ENCODE measurements around the gene SLC4A9. TPM values are rescaled to one million over a fixed set of nuclear protein-coding genes. Genes with fewer than 3 reads are reported as not detected.

The SLC4A9 gene
- total RNA-seq, 1 donor from 2014 or later = 0.23 TPM

DNA sequence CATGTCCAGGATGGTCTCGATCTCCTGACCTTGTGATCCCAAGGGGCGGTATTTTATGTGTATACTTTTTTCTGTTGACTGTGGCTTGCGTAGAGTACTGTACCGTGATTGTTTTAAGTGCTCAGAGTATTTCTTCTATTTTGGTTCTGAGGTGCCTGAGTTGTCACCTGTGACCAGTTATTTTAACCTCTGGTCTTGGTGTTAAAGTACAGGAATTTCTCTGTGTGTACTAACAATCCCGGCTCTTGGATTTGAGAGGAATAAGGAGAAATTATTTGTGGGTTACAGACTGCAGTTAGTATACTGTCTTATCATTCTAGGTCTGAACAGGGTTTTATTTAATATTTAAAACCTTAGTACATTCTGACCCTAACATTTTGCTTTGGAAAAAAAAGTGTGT is 43.6 kb downstream of the SLC4A9 start:
- DNase-seq (no peak), ATAC-seq (no peak)
- Histone ChIP-seq H3K27ac (no peak overlapping the region), H3K27me3 (no peaks in the 10 kb centered on the region), H3K36me3 (peaks cover 14% of the 10 kb centered on the region), H3K9me3 (no peaks in the 10 kb centered on the region), H3K4me3 (peak overlapping the region; percentile 99), H3K4me1 (peaks cover 41% of the 10 kb centered on the region)
- TF ChIP-seq, protein P1, sequence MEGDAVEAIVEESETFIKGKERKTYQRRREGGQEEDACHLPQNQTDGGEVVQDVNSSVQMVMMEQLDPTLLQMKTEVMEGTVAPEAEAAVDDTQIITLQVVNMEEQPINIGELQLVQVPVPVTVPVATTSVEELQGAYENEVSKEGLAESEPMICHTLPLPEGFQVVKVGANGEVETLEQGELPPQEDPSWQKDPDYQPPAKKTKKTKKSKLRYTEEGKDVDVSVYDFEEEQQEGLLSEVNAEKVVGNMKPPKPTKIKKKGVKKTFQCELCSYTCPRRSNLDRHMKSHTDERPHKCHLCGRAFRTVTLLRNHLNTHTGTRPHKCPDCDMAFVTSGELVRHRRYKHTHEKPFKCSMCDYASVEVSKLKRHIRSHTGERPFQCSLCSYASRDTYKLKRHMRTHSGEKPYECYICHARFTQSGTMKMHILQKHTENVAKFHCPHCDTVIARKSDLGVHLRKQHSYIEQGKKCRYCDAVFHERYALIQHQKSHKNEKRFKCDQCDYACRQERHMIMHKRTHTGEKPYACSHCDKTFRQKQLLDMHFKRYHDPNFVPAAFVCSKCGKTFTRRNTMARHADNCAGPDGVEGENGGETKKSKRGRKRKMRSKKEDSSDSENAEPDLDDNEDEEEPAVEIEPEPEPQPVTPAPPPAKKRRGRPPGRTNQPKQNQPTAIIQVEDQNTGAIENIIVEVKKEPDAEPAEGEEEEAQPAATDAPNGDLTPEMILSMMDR (IDR thresholded peaks at IDR 0.05) = no peak
- intact Hi-C loops (cut with DNase I) = no loop called here

DNA sequence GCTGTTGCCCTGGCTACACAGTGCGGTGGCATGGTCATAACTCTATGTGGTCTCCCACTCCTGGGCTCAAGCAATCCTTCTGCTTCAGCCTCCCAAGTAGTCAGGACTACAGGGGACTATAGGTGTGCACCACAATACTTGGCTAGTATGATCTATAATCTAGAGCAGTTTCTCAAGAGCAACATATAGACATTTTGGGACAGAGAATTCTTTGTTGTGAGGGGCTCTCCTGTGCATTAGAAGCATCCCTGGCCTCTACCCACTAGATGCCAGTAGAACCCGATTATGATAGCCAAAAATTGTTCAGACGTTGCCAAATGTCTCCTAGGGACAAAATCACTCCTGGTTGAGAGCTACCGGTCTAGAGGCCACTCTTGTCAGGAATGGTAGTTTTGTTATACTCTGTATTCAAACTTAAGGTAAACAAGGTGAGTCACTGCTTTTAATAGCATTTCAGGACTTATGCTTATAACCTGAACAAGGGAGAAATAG is 48.8 kb downstream of the SLC4A9 start:
- Histone ChIP-seq H3K36me3 (peaks cover 14% of the 10 kb centered on the region), H3K4me1 (peaks cover 34% of the 10 kb centered on the region)

DNA sequence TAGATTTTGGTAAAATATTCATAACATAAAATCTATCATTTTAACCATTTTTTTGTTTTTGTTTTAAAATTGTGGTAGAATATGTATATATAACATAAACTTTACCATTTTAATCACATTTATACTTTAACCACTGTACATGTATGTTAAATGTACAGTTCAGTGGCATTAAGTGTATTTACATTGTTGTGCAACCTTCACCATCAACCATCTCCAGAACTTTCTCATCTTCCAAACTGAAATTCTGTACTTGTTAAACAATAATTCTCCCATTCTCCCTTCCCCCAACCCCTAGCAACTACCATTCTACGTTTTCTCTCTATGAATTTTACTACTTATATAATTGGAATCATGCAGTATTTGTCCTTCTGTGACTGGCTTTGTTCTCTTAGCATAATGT is 53.2 kb downstream of the SLC4A9 start:
- intact Hi-C loops (cut with DNase I) = no loop called here
- TF ChIP-seq, protein P1 (IDR thresholded peaks at IDR 0.05) = no peak
- ATAC-seq = no peak
- no peak for DNase-seq
- no peak overlapping the region for H3K4me3 ChIP-seq
- H3K4me1 ChIP-seq = peaks cover 16% of the 10 kb centered on the region
- H3K27me3 ChIP-seq = no peaks in the 10 kb centered on the region
- H3K27ac ChIP-seq = no peak overlapping the region
- peaks cover 8% of the 10 kb centered on the region for H3K36me3 ChIP-seq
- H3K9me3 ChIP-seq = no peaks in the 10 kb centered on the region

More for the DNA sequence above, 48.8 kb downstream of the SLC4A9 start:
- H3K27ac ChIP-seq = no peak overlapping the region
- H3K4me3 ChIP-seq = no peak overlapping the region
- ATAC-seq (peak; percentile 89), DNase-seq (no peak)
- H3K27me3 ChIP-seq = no peaks in the 10 kb centered on the region
- TF ChIP-seq, protein P1 (IDR thresholded peaks at IDR 0.05) = peak; percentile 25
- no peaks in the 10 kb centered on the region for H3K9me3 ChIP-seq
- intact Hi-C loops (cut with DNase I) = no loop called here

DNA sequence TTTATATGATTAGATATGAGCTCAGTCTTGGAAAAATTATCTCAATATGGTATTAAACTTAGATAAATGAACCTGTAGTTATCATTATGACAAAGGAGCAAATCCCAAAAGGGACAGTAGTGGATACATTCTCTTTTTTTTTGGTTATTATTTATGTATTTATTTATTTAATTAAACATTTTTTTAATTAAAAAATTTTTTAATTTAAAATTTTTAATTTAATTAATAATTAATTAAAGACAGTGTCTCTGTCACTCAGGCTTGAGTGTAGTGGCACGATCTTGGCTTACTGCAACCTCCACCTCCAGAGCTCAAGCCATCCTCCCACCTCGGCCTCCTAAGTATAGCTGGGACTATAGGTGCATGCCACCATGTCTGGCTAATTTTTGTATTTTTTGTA is 57.2 kb downstream of the SLC4A9 start:
- TF ChIP-seq, protein P1 (IDR thresholded peaks at IDR 0.05) = no peak
- Histone ChIP-seq H3K27me3 (no peaks in the 10 kb centered on the region), H3K9me3 (no peaks in the 10 kb centered on the region), H3K27ac (no peak overlapping the region), H3K36me3 (peaks cover 8% of the 10 kb centered on the region), H3K4me3 (no peak overlapping the region), H3K4me1 (peaks cover 6% of the 10 kb centered on the region)
- intact Hi-C loops (cut with DNase I) = no loop called here
- DNase-seq (no peak), ATAC-seq (no peak)

DNA sequence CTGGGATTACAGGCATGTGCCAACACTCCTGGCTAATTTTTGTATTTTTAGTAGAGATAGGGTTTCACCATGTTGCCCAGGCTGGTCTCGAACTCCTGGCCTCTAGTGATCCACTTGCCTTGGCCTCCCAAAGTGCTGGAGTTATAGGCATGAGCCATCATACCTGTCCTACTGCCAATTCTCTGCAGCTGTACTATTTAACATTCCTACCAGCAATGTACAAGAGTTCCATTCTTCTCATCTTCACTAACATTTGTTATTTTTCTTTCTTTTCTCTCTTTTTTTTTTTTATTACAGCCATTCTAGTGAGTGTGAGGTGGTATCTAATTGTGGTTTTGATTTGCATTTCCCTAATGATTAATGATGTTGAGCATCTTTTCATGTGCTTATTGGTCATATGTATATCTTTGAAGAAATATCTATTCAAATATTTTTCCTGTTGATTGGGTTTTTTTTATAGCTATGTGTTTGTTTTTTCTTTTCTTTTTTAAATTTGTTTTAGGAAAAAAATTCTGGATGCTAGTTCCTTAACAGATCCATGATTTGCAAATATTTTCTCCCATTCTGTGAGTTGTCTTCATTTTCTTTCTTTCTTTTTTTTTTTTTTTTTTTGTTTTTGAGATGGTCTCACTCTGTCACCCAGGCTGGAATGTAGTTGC is 59.0 kb downstream of the SLC4A9 start:
- no peak overlapping the region for H3K4me3 ChIP-seq
- H3K36me3 ChIP-seq = peaks cover 8% of the 10 kb centered on the region
- ATAC-seq (no peak), DNase-seq (no peak)
- no peaks in the 10 kb centered on the region for H3K27me3 ChIP-seq
- peaks cover 6% of the 10 kb centered on the region for H3K4me1 ChIP-seq
- H3K27ac ChIP-seq = no peak overlapping the region
- intact Hi-C loops (cut with DNase I) = no loop called here
- no peaks in the 10 kb centered on the region for H3K9me3 ChIP-seq
- TF ChIP-seq, protein P1 (IDR thresholded peaks at IDR 0.05) = no peak
